SK-N-SH (cell line): ENCODE results near the gene MAP7. TPM values are rescaled to one million over a fixed set of nuclear protein-coding genes. Genes with fewer than 3 reads are reported as not detected.
A peak's percentile ranks its signal among the peaks of the same experiment; 100 is the strongest.

Experiments
- CTCF ChIA-PET: fragments of 300-600, 350-600 bp; formaldehyde crosslinking; extraction: SDS; loops from one replicate; lab custom pipeline; 2021; lab: Yijun Ruan, JAX
- POLR2A ChIA-PET: fragments of 350-600 bp; sonication (Branson Sonifier 250); formaldehyde crosslinking; extraction: SDS; loops from one replicate; lab custom pipeline; 2020; ENCODE audit warnings: antibody characterized with exemption, inconsistent platforms; lab: Yijun Ruan, JAX
- DNase-seq: peaks from one replicate; pipeline ENCODE4 v3.0.0; 2012
- H2AFZ ChIP-seq: fragments of 200-600 bp; sonication (generic); 2 replicates; pipeline ENCODE4 v1.8.1; 2016; ENCODE audit warnings: antibody characterized with exemption, mild to moderate bottlenecking, low read depth
- H3F3A ChIP-seq: fragments of 200-600 bp; sonication (generic); replicated peaks from 2 replicates; pipeline ENCODE3; 2016; ENCODE audit warnings: antibody characterized with exemption, mild to moderate bottlenecking; ENCODE audit not compliant: insufficient read depth
- H3K27ac ChIP-seq, 2 experiments: fragments of 200-500 bp in 1 of 2; fragments of 200-600 bp in 1 of 2; sonication (Bioruptor generic) in 1 of 2; sonication (generic), shearing (Covaris generic) in 1 of 2; 2 replicates each; pipeline versions ENCODE4 v1.5.1 to v1.6.1; 2014 to 2016; ENCODE audit warnings: low read depth in 2 of 2, inconsistent platforms in 1 of 2, low read length in 1 of 2, mild to moderate bottlenecking in 1 of 2, mixed read lengths in 1 of 2
- H3K27me3 ChIP-seq: fragments of 200-600 bp; sonication (generic), shearing (Covaris generic); 2 replicates; pipeline ENCODE4 v1.6.1; 2016; ENCODE audit warnings: mixed run types; ENCODE audit not compliant: insufficient read depth
- H3K36me3 ChIP-seq, 2 experiments: fragments of 200-500 bp in 1 of 2; fragments of 200-600 bp in 1 of 2; sonication (Bioruptor generic) in 1 of 2; sonication (generic) in 1 of 2; replicated peaks in 1 of 2; 2 replicates each; pipeline versions ENCODE3 to v1.5.1; 2014 to 2016; ENCODE audit warnings: low read length in 1 of 2, mild to moderate bottlenecking in 1 of 2; ENCODE audit not compliant: insufficient read depth in 2 of 2, control insufficient read depth in 1 of 2
- H3K4me1 ChIP-seq, 2 experiments: fragments of 200-500 bp in 1 of 2; fragments of 200-600 bp in 1 of 2; sonication (Bioruptor generic) in 1 of 2; sonication (generic), shearing (Covaris generic) in 1 of 2; 2 replicates each; pipeline versions ENCODE4 v1.5.1 to v1.6.1; 2014 to 2016; ENCODE audit warnings: low read depth in 1 of 2, low read length in 1 of 2, mixed run types in 1 of 2; ENCODE audit not compliant: insufficient read depth in 2 of 2, control insufficient read depth in 1 of 2
- H3K4me2 ChIP-seq: fragments of 200-600 bp; sonication (generic), shearing (Covaris generic); 2 replicates; pipeline ENCODE4 v1.6.1; 2017; ENCODE audit warnings: mixed run types
- H3K4me3 ChIP-seq, 2 experiments: fragments of 200-500 bp in 1 of 2; fragments of 200-600 bp in 1 of 2; sonication (Bioruptor generic) in 1 of 2; sonication (generic), shearing (Covaris generic) in 1 of 2; 2 replicates each; pipeline versions ENCODE4 v1.5.1 to v1.8.1; 2014 to 2016; ENCODE audit warnings: low read depth in 2 of 2, inconsistent platforms in 1 of 2, low read length in 1 of 2, mild to moderate bottlenecking in 1 of 2, mixed read lengths in 1 of 2, moderate library complexity in 1 of 2
- H3K79me2 ChIP-seq: fragments of 200-600 bp; sonication (generic); 2 replicates; pipeline ENCODE4 v1.8.1; 2017; ENCODE audit warnings: mild to moderate bottlenecking; ENCODE audit not compliant: insufficient read depth
- H3K9ac ChIP-seq: fragments of 200-600 bp; sonication (generic); 2 replicates; pipeline ENCODE4 v1.6.1; 2017; ENCODE audit warnings: mixed run types
- H3K9me2 ChIP-seq: fragments of 200-600 bp; sonication (generic); 2 replicates; pipeline ENCODE4 v1.6.1; 2017; ENCODE audit warnings: mixed run types
- H3K9me3 ChIP-seq: fragments of 200-600 bp; sonication (generic); 2 replicates; pipeline ENCODE4 v1.6.1; 2017; ENCODE audit warnings: mixed run types, mild to moderate bottlenecking, moderate library complexity
- H4K20me1 ChIP-seq: fragments of 200-600 bp; sonication (generic); 2 replicates; pipeline ENCODE4 v1.6.1; 2017; ENCODE audit warnings: mild to moderate bottlenecking, mixed run types; ENCODE audit not compliant: insufficient read depth
- CHD2 ChIP-seq: fragments of 150-350 bp; IDR thresholded peaks from 2 replicates; pipeline ENCODE4 v1.6.1; 2018; ENCODE audit warnings: low read length; ENCODE audit not compliant: partially characterized antibody
- CTCF ChIP-seq: fragments of 200-600 bp; sonication (generic); IDR thresholded peaks from 2 replicates; pipeline ENCODE4 v1.6.1; 2017; ENCODE audit warnings: antibody characterized with exemption, mild to moderate bottlenecking, moderate library complexity
- EP300 ChIP-seq, 2 experiments: IDR thresholded peaks; 2 replicates each; pipeline versions ENCODE4 v1.4.0 to v1.6.1; 2012; ENCODE audit warnings: borderline replicate concordance in 1 of 2, low read depth in 1 of 2, low read length in 1 of 2
- FOXJ3 ChIP-seq: sonication (generic); formaldehyde crosslinking; IDR thresholded peaks from 2 replicates; pipeline ENCODE4 v1.5.1; 2020; ENCODE audit warnings: mild to moderate bottlenecking, missing genetic modification reagents
- FOXM1 ChIP-seq: IDR thresholded peaks from 2 replicates; pipeline ENCODE4 v1.4.0; 2012; ENCODE audit warnings: low read depth, mild to moderate bottlenecking
- IRF3 ChIP-seq: fragments of 150-350 bp; IDR thresholded peaks from 2 replicates; pipeline ENCODE4 v1.6.1; 2016; ENCODE audit warnings: mild to moderate bottlenecking, low read depth, low read length
- JUND ChIP-seq: IDR thresholded peaks from 2 replicates; pipeline ENCODE4 v1.4.0; 2012
- MAX ChIP-seq: IDR thresholded peaks from 2 replicates; pipeline ENCODE4 v1.4.0; 2012; ENCODE audit warnings: low read depth
- MXI1 ChIP-seq: IDR thresholded peaks from 2 replicates; pipeline ENCODE4 v1.6.1; 2012; ENCODE audit warnings: mild to moderate bottlenecking, low read depth, low read length, improper control_type of control experiment
- NFIC ChIP-seq: IDR thresholded peaks from 2 replicates; pipeline ENCODE4 v1.4.0; 2012; ENCODE audit warnings: borderline replicate concordance
- RAD21 ChIP-seq: IDR thresholded peaks from 2 replicates; pipeline ENCODE4 v1.6.1; 2012; ENCODE audit warnings: mild to moderate bottlenecking, low read length
- REST ChIP-seq: IDR thresholded peaks from 2 replicates; pipeline ENCODE4 v1.6.1; 2012; ENCODE audit warnings: mild to moderate bottlenecking, low read depth, low read length, moderate library complexity
- RFX5 ChIP-seq: IDR thresholded peaks from 2 replicates; pipeline ENCODE4 v1.6.1; 2012; ENCODE audit warnings: mild to moderate bottlenecking, improper control_type of control experiment, low read length
- TAF1 ChIP-seq: IDR thresholded peaks from 2 replicates; pipeline ENCODE4 v1.6.1; 2012; ENCODE audit warnings: low read depth, mild to moderate bottlenecking, low read length, moderate library complexity, borderline replicate concordance
- TCF12 ChIP-seq: IDR thresholded peaks from 2 replicates; pipeline ENCODE4 v1.4.0; 2012
- TEAD4 ChIP-seq: IDR thresholded peaks from 2 replicates; pipeline ENCODE4 v1.4.0; 2012; ENCODE audit warnings: mild to moderate bottlenecking, borderline replicate concordance; ENCODE audit not compliant: insufficient read depth
- USF1 ChIP-seq: IDR thresholded peaks from 2 replicates; pipeline ENCODE4 v1.4.0; 2012; ENCODE audit warnings: low read depth, borderline replicate concordance
- USF2 ChIP-seq: fragments of 150-350 bp; IDR thresholded peaks from 2 replicates; pipeline ENCODE4 v1.6.1; 2017; ENCODE audit warnings: antibody characterized with exemption, low read length, low read depth, borderline replicate concordance
- WGBS: methylation state at CpG from one replicate; pipeline ENCODE4 v1.1.6; 2017; ENCODE audit warnings: low lambda C conversion rate; 5-methylcytosine and 5-hydroxymethylcytosine counted together
- polyA plus RNA-seq, 3 experiments: library from polyadenylated mRNA; depleted of rRNA; stranded (reverse); fragments of >200 nt; gene quantifications; 2 replicates each; pipeline ENCODE4 v1.2.3, GENCODE V29; 2012
- TF ChIP-seq, protein P1 (sequence below): IDR thresholded peaks from 2 replicates; pipeline ENCODE4; 2012

Gene MAP7
- polyA plus RNA-seq, 1 of the 3 experiments (the other 2 are of a cell fraction) = 0.76 TPM

DNA sequence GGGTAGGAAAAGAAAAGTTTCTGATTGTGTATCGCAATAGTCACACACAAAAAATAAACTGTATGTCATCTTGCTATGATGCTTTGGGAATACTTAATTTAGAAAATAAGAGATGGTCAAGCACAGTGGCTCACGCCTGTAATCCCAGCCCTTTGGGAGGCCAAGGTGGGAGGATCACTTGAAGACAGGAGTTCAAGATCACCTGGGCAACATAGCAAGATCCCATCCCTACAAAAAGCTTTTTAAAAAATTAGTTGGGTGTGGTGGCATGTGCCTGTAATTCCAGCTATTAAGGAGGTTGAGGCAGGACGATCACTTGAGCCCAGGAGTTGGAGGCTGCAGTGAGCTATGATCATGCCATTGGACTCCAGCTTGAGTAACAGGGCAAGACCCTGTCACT lies 27.6 kb downstream of the MAP7 start:
- 76% methylated on average over 3 of the region's 3 CpGs for WGBS
- TF ChIP-seq TEAD4 (no peak), IRF3 (no peak), USF1 (no peak), CHD2 (no peak), RFX5 (no peak), TCF12 (no peak), EP300 (IDR thresholded peaks at IDR 0.05; ENCODE audit: borderline replicate concordance in 1 of 2, low read depth in 1 of 2, low read length in 1 of 2) (no peak), RAD21 (no peak)
- TF ChIP-seq, protein P1, sequence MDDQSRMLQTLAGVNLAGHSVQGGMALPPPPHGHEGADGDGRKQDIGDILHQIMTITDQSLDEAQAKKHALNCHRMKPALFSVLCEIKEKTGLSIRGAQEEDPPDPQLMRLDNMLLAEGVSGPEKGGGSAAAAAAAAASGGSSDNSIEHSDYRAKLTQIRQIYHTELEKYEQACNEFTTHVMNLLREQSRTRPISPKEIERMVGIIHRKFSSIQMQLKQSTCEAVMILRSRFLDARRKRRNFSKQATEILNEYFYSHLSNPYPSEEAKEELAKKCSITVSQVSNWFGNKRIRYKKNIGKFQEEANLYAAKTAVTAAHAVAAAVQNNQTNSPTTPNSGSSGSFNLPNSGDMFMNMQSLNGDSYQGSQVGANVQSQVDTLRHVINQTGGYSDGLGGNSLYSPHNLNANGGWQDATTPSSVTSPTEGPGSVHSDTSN = no peak
- Histone ChIP-seq H4K20me1 (no peaks in the 10 kb centered on the region), H3K36me3 (no peaks in the 10 kb centered on the region), H3K4me2 (no peak overlapping the region), H3K9me3 (no peaks in the 10 kb centered on the region), H3K4me3 (no peak overlapping the region), H3K9me2 (no peaks in the 10 kb centered on the region), H3K27ac (no peak overlapping the region), H3K27me3 (no peaks in the 10 kb centered on the region), H2AFZ (no peak overlapping the region), H3K79me2 (no peaks in the 10 kb centered on the region), H3K4me1 (peaks cover 0 to 39% of the 10 kb centered on the region in 2 experiments; a peak in 2 of 4 replicates), H3F3A (no peaks in the 10 kb centered on the region), H3K9ac (no peak overlapping the region)
- CTCF ChIA-PET = no interaction called here
- no peak for DNase-seq
- POLR2A ChIA-PET = no interaction called here

- Histone ChIP-seq H3K36me3 (no peaks in the 10 kb centered on the region), H3K4me1 (peaks cover 0 to 32% of the 10 kb centered on the region in 2 experiments; a peak in 2 of 4 replicates), H3K27me3 (no peaks in the 10 kb centered on the region), H3K4me2 (no peak overlapping the region), H3K27ac (peak overlapping the region in 1 of 2 experiments; percentile 64; a peak in 2 of 4 replicates), H3K4me3 (no peak overlapping the region), H2AFZ (no peak overlapping the region), H3K79me2 (no peaks in the 10 kb centered on the region), H3K9me2 (no peaks in the 10 kb centered on the region), H3F3A (no peaks in the 10 kb centered on the region), H3K9me3 (no peaks in the 10 kb centered on the region), H3K9ac (no peak overlapping the region), H4K20me1 (no peaks in the 10 kb centered on the region)
- WGBS = 77% methylated on average over 4 of the region's 4 CpGs
- CTCF ChIA-PET = no interaction called here
- POLR2A ChIA-PET = no interaction called here
- no peak for DNase-seq
- TF ChIP-seq USF2 = no peak
- no peak for TF ChIP-seq FOXJ3 (CRISPR knock-in tag)
- TF ChIP-seq CTCF = no peak
- no peak for TF ChIP-seq NFIC
- TF ChIP-seq FOXM1 = no peak
- TF ChIP-seq TAF1 = no peak
- no peak for TF ChIP-seq MAX
- no peak for TF ChIP-seq REST
- TF ChIP-seq JUND = no peak
- TF ChIP-seq CHD2 = no peak
- TF ChIP-seq RAD21 = no peak
- no peak for TF ChIP-seq MXI1
These were observed 28.3 kb downstream of the MAP7 start for GRCh38 chr6:136521911-136522310.
